Activated T-cell treated with anti-CD3 and anti-CD28 coated beads, Interleukin-2, amount 50 U/mL, for 72 hours (primary cell): ENCODE results near the gene OR1J2. TPM values are rescaled to one million over a fixed set of nuclear protein-coding genes. Genes with fewer than 3 reads are reported as not detected.
"Not testable (repeated sequence)": the region's sequence is repeated elsewhere in the genome, so short reads cannot be mapped to it uniquely, and the experiment has no call there.

Source experiments
- ATAC-seq, 2 donors: fragments of 150-1000 bp; cut with Tn5 transposase; replicated peaks in 1 of 2; 2 replicates each; pipeline ENCODE4 v1.10.0; 2021; ENCODE audit warnings: moderate library complexity in 2 of 2, mild to moderate bottlenecking in 1 of 2
- DNase-seq, 2 donors: peaks; one replicate each; pipeline ENCODE4 v3.0.0; 2021 to 2022; ENCODE audit warnings: mixed read lengths in 1 of 2
- H3K27ac Mint-ChIP-seq: one replicate; pipeline ENCODE4 v1.8.0; 2022; ENCODE audit warnings: mild to moderate bottlenecking, moderate library complexity, mixed read lengths
- H3K27me3 Mint-ChIP-seq: one replicate; pipeline ENCODE4 v1.8.0; 2022; ENCODE audit warnings: low read depth, mixed read lengths
- H3K36me3 Mint-ChIP-seq, 2 donors: one replicate each; pipeline ENCODE4 v1.8.0; 2022; ENCODE audit warnings: mixed read lengths in 2 of 2, mild to moderate bottlenecking in 1 of 2; ENCODE audit not compliant: insufficient read depth in 2 of 2
- H3K4me1 Mint-ChIP-seq: one replicate; pipeline ENCODE4 v1.8.0; 2022; ENCODE audit warnings: low read depth, mixed read lengths
- H3K4me3 Mint-ChIP-seq, 2 donors: one replicate each; pipeline ENCODE4 v1.8.0; 2022; ENCODE audit warnings: mild to moderate bottlenecking in 2 of 2, mixed read lengths in 2 of 2, moderate library complexity in 2 of 2
- H3K9me3 Mint-ChIP-seq, 2 donors: one replicate each; pipeline ENCODE4 v1.8.0; 2022; ENCODE audit warnings: mixed read lengths in 2 of 2
- total RNA-seq, 2 donors: library from RNA; stranded (reverse); gene quantifications; one replicate each; pipeline ENCODE4 v1.2.3, GENCODE V29; 2022

Gene OR1J2
- total RNA-seq, 2 donors from 2014 or later: not detected

- Mint-ChIP-seq H3K27ac (no peak overlapping the region), H3K4me1 (no peaks in the 10 kb centered on the region), H3K9me3 (peaks cover 0 to 3% of the 10 kb centered on the region in 2 donors), H3K36me3 (no peaks in the 10 kb centered on the region), H3K27me3 (peaks cover 11% of the 10 kb centered on the region), H3K4me3 (no peak overlapping the region)
- DNase-seq: no peak
- no peak for ATAC-seq
These were observed 7.6 kb downstream of the OR1J2 start for GRCh38 chr9:122518226-122518625.

- Mint-ChIP-seq H3K27ac (no peak within 1 kb of the TSS), H3K4me1 (no peaks in the 10 kb centered on the region), H3K36me3 (no peaks in the 10 kb centered on the region), H3K9me3 (peaks cover 0 to 3% of the 10 kb centered on the region in 2 donors), H3K4me3 (no peak within 1 kb of the TSS), H3K27me3 (peaks cover 13% of the 10 kb centered on the region)
- DNase-seq (no peak), ATAC-seq (no peak)
These were observed 8.2 kb downstream of the OR1J2 start, which contains the start of gene OR1J4 for GRCh38 chr9:122518841-122519240. Gene OR1J4, plus strand, starts transcription at chr9:122519141. Its CDS starts 0 bp downstream, at chr9:122519141.

- H3K27me3 Mint-ChIP-seq: peaks cover 13% of the 10 kb centered on the region
- no peaks in the 10 kb centered on the region for H3K4me1 Mint-ChIP-seq
- H3K27ac Mint-ChIP-seq: no peak overlapping the region
- no peak overlapping the region for H3K4me3 Mint-ChIP-seq
- no peak for DNase-seq
- no peak for ATAC-seq
- no peaks in the 10 kb centered on the region for H3K36me3 Mint-ChIP-seq
- peaks cover 0 to 3% of the 10 kb centered on the region in 2 donors for H3K9me3 Mint-ChIP-seq
These were observed 8.8 kb downstream of the OR1J2 start for GRCh38 chr9:122519376-122519775.

GRCh38 chr9:122526602-122527001 lies 16.0 kb downstream of the OR1J2 start:
- Mint-ChIP-seq H3K27me3 (peaks cover 14% of the 10 kb centered on the region), H3K4me1 (no peaks in the 10 kb centered on the region), H3K36me3 (no peaks in the 10 kb centered on the region), H3K9me3 (peaks cover 0 to 3% of the 10 kb centered on the region in 2 donors), H3K27ac (no peak overlapping the region), H3K4me3 (no peak overlapping the region)
- ATAC-seq (peak; percentile 75), DNase-seq (peak; percentile 19)

- ATAC-seq (no peak), DNase-seq (no peak)
- peaks cover 0 to 3% of the 10 kb centered on the region in 2 donors for H3K9me3 Mint-ChIP-seq
- H3K27ac Mint-ChIP-seq: no peak within 1 kb of the TSS
- H3K36me3 Mint-ChIP-seq: no peaks in the 10 kb centered on the region
- H3K4me1 Mint-ChIP-seq: no peaks in the 10 kb centered on the region
- H3K27me3 Mint-ChIP-seq: peaks cover 14% of the 10 kb centered on the region
- H3K4me3 Mint-ChIP-seq: no peak within 1 kb of the TSS
These were observed 16.6 kb downstream of the OR1J2 start, which contains the start of gene OR1N1 for GRCh38 chr9:122527193-122527592. Gene OR1N1, minus strand, starts transcription at chr9:122527293. Its CDS starts 0 bp downstream, at chr9:122527293.

GRCh38 chr9:122531157-122531556 lies 20.6 kb downstream of the OR1J2 start:
- not testable (repeated sequence) for H3K27ac Mint-ChIP-seq, H3K27me3 Mint-ChIP-seq, H3K9me3 Mint-ChIP-seq, ATAC-seq, H3K4me3 Mint-ChIP-seq, H3K36me3 Mint-ChIP-seq, DNase-seq, H3K4me1 Mint-ChIP-seq

- ATAC-seq (no peak), DNase-seq (no peak)
- Mint-ChIP-seq H3K4me1 (no peaks in the 10 kb centered on the region), H3K9me3 (peaks cover 0 to 4% of the 10 kb centered on the region in 2 donors), H3K27me3 (no peaks in the 10 kb centered on the region), H3K27ac (no peak overlapping the region), H3K36me3 (no peaks in the 10 kb centered on the region), H3K4me3 (no peak overlapping the region)
These were observed 25.5 kb downstream of the OR1J2 start for GRCh38 chr9:122536134-122536533.

GRCh38 chr9:122537066-122537465 lies 26.5 kb downstream of the OR1J2 start:
- not testable (repeated sequence) for DNase-seq, ATAC-seq, H3K9me3 Mint-ChIP-seq, H3K36me3 Mint-ChIP-seq, H3K4me1 Mint-ChIP-seq, H3K27me3 Mint-ChIP-seq, H3K27ac Mint-ChIP-seq, H3K4me3 Mint-ChIP-seq

- H3K27me3 Mint-ChIP-seq: no peaks in the 10 kb centered on the region
- peaks cover 0 to 4% of the 10 kb centered on the region in 2 donors for H3K9me3 Mint-ChIP-seq
- H3K27ac Mint-ChIP-seq: no peak overlapping the region
- H3K4me3 Mint-ChIP-seq: no peak overlapping the region
- no peaks in the 10 kb centered on the region for H3K4me1 Mint-ChIP-seq
- no peaks in the 10 kb centered on the region for H3K36me3 Mint-ChIP-seq
- ATAC-seq (no peak), DNase-seq (no peak)
These were observed 28.2 kb downstream of the OR1J2 start for GRCh38 chr9:122538757-122539156.

- no peak for ATAC-seq
- DNase-seq: no peak
- Mint-ChIP-seq H3K9me3 (peaks cover 3 to 4% of the 10 kb centered on the region in 2 donors), H3K27me3 (peaks cover 6% of the 10 kb centered on the region), H3K27ac (no peak overlapping the region), H3K4me1 (no peaks in the 10 kb centered on the region), H3K4me3 (no peak overlapping the region), H3K36me3 (no peaks in the 10 kb centered on the region)
These were observed 35.6 kb downstream of the OR1J2 start for GRCh38 chr9:122546196-122546595.

- no peaks in the 10 kb centered on the region for H3K4me1 Mint-ChIP-seq
- H3K27me3 Mint-ChIP-seq: peaks cover 27% of the 10 kb centered on the region
- no peak for DNase-seq
- H3K4me3 Mint-ChIP-seq: no peak overlapping the region
- no peaks in the 10 kb centered on the region for H3K36me3 Mint-ChIP-seq
- ATAC-seq: no peak
- H3K9me3 Mint-ChIP-seq: peaks cover 3 to 4% of the 10 kb centered on the region in 2 donors
- no peak overlapping the region for H3K27ac Mint-ChIP-seq
These were observed 40.8 kb downstream of the OR1J2 start for GRCh38 chr9:122551371-122551770.

GRCh38 chr9:122552812-122553211 lies 42.2 kb downstream of the OR1J2 start, which contains the start of gene OR1N2:
Gene OR1N2, plus strand, starts transcription at chr9:122553112. Its CDS starts 100 bp downstream, at chr9:122553212.
- ATAC-seq: no peak
- Mint-ChIP-seq H3K27ac (no peak within 1 kb of the TSS), H3K4me3 (no peak within 1 kb of the TSS), H3K36me3 (no peaks in the 10 kb centered on the region), H3K27me3 (peaks cover 27% of the 10 kb centered on the region), H3K4me1 (no peaks in the 10 kb centered on the region), H3K9me3 (peaks cover 3 to 4% of the 10 kb centered on the region in 2 donors)
- no peak for DNase-seq
